Rectal smooth muscle tissue (tissue), 1 donor: Measurements from ENCODE around the gene UBE2O.
A peak's percentile ranks its signal among the peaks of the same experiment; 100 is the strongest.

Source experiments
- H3K27ac ChIP-seq: one replicate; pipeline ENCODE4 v1.7.0; 2013; ENCODE audit warnings: low read depth, low read length, inconsistent platforms
- H3K27me3 ChIP-seq: one replicate; pipeline ENCODE4 v1.7.0; 2013; ENCODE audit warnings: low read length; ENCODE audit not compliant: control insufficient read depth, insufficient read depth
- H3K36me3 ChIP-seq: one replicate; pipeline ENCODE4 v1.7.0; 2013; ENCODE audit warnings: low read length; ENCODE audit not compliant: control insufficient read depth, insufficient read depth
- H3K4me1 ChIP-seq: one replicate; pipeline ENCODE4 v1.7.0; 2013; ENCODE audit warnings: low read length; ENCODE audit not compliant: control insufficient read depth, insufficient read depth
- H3K4me3 ChIP-seq: one replicate; pipeline ENCODE4 v1.7.0; 2013; ENCODE audit warnings: low read length
- H3K9ac ChIP-seq: one replicate; pipeline ENCODE4 v1.7.0; 2013; ENCODE audit warnings: low read length

The UBE2O gene

GRCh38 chr17:76493505-76494167 is 40.7 kb upstream of the UBE2O start:
- Histone ChIP-seq H3K36me3 (no peaks in the 10 kb centered on the region), H3K4me1 (no peaks in the 10 kb centered on the region), H3K4me3 (peak overlapping the region; percentile 34), H3K9ac (no peak overlapping the region), H3K27me3 (no peaks in the 10 kb centered on the region), H3K27ac (no peak overlapping the region)

GRCh38 chr17:76492989-76493501 is 40.1 kb upstream of the UBE2O start:
- Histone ChIP-seq H3K4me1 (no peaks in the 10 kb centered on the region), H3K9ac (no peak overlapping the region), H3K4me3 (peak overlapping the region; percentile 34), H3K36me3 (no peaks in the 10 kb centered on the region), H3K27me3 (no peaks in the 10 kb centered on the region), H3K27ac (peak overlapping the region; percentile 41)

DNA sequence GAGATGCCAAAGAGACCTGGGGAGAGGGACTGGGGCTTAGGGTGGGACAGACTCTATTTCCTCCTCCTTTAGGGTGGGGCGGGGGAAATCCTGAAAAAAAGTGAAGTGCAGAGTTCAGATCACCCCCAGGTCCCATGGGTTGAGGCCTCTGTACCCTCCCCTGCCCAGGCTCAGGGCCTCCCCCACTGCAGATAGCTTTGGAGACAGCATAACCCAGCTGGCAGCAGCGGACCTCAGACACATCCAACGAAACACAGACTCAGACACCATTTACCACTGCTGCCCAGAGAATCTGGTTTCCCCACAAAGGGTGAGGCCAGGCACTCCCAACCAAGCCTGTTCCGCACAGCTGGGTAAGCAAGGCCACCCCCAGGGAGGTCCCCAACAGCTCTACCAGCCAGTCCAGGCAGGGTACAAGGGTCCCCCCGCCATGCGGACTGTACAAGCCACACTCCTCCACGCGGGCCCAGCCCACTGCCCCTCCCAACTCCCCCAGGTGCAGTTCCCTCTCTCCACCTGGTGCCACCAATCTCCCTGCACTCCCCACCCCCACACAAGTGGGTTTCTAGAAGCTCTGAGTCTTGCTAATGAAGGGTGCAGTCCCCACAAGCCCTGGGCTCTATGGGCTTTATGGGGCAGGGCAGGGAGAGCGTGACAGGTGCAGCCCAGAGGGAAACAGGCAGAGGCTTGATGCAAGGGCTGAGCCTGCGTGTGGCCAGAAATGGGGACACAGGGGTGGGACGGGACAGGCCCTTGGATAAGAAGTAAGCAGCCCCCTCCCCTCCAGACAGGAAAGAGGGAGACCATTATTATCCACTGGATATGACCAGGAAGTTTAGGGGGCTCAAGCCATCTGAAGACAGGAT is 39.4 kb upstream of the UBE2O start:
- no peak overlapping the region for H3K9ac ChIP-seq
- no peaks in the 10 kb centered on the region for H3K4me1 ChIP-seq
- peak overlapping the region; percentile 41 for H3K27ac ChIP-seq
- H3K27me3 ChIP-seq = no peaks in the 10 kb centered on the region
- H3K4me3 ChIP-seq = peak overlapping the region; percentile 34
- no peaks in the 10 kb centered on the region for H3K36me3 ChIP-seq

DNA sequence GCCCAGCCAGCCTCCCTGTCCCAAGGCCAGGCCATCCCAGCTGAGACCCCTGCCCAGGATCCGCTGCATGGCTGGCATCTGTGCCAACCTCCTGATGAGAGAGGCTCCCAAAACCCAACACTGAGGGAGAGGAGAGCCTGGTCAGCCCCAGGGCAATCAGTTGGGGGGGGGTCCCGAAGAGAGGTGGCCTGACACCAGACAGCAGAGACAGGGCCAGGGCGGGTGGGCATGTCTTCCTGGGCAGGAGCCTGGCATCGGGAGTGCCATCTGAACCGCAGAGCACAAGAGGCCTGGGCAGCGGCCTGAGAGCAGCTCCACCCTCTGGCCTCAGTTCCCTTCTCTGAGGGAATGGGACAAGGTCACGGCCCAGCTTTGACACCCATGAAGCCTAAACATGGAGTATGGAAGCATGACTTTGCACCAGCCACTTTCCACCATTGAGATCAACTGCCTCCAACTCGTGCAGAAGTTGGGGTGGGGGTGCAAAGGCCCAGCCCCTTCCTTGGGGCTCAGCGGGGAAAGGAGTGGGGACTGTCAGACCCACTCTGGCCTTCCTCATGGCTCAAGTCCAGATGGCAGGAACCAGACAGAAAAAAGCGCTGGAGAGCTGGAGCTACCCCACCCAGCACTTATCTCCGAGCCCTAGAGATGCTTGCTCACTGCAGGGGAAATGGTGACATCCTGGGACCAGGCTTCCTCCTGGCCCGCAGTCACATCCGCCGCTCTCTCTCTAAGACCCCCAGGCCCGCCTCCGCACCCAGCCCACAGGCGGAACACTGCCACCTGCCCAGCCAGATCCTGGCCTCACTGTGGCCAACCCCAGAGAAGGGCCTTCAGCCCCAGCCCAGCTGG is 38.5 kb upstream of the UBE2O start:
- Histone ChIP-seq H3K9ac (no peak overlapping the region), H3K27me3 (no peaks in the 10 kb centered on the region), H3K4me1 (no peaks in the 10 kb centered on the region), H3K27ac (no peak overlapping the region), H3K36me3 (no peaks in the 10 kb centered on the region), H3K4me3 (no peak overlapping the region)

GRCh38 chr17:76490112-76490710 is 37.3 kb upstream of the UBE2O start:
- Histone ChIP-seq H3K9ac (no peak overlapping the region), H3K27me3 (no peaks in the 10 kb centered on the region), H3K4me1 (no peaks in the 10 kb centered on the region), H3K4me3 (no peak overlapping the region), H3K27ac (no peak overlapping the region), H3K36me3 (no peaks in the 10 kb centered on the region)

GRCh38 chr17:76487451-76488192 is 34.7 kb upstream of the UBE2O start:
- H3K9ac ChIP-seq = no peak overlapping the region
- no peak overlapping the region for H3K4me3 ChIP-seq
- no peak overlapping the region for H3K27ac ChIP-seq
- no peaks in the 10 kb centered on the region for H3K4me1 ChIP-seq
- H3K36me3 ChIP-seq = no peaks in the 10 kb centered on the region
- H3K27me3 ChIP-seq = no peaks in the 10 kb centered on the region

- Histone ChIP-seq H3K9ac (no peak overlapping the region), H3K4me1 (no peaks in the 10 kb centered on the region), H3K36me3 (no peaks in the 10 kb centered on the region), H3K27ac (no peak overlapping the region), H3K27me3 (no peaks in the 10 kb centered on the region), H3K4me3 (no peak overlapping the region)
Observed at GRCh38 chr17:76485569-76485968, 32.6 kb upstream of the UBE2O start.

DNA sequence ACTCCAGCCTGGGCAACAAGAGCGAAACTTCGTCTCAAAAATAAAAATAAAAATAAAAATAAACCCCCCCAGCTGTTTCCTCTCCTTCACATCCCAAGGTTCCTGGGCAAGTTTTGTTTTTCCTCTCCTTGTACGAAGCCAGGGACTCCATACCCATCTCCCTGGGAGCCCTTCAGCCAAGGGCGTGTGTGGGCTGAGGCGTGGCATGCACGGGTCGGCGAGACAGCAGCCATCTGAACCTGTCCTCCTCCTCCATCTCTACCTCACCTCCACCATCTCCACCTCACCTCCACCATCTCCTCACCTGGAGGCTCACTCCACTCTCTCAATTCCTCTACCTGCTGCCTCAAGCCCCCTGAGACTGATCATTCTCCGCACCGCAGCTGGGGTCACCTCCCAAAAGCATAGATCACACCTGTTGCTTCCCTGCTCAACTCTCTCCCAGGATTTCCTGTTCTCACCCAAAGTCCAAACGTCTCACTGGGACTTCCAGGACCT is 31.3 kb upstream of the UBE2O start:
- Histone ChIP-seq H3K27ac (no peak overlapping the region), H3K9ac (no peak overlapping the region), H3K27me3 (no peaks in the 10 kb centered on the region), H3K4me1 (no peaks in the 10 kb centered on the region), H3K4me3 (no peak overlapping the region), H3K36me3 (no peaks in the 10 kb centered on the region)

DNA sequence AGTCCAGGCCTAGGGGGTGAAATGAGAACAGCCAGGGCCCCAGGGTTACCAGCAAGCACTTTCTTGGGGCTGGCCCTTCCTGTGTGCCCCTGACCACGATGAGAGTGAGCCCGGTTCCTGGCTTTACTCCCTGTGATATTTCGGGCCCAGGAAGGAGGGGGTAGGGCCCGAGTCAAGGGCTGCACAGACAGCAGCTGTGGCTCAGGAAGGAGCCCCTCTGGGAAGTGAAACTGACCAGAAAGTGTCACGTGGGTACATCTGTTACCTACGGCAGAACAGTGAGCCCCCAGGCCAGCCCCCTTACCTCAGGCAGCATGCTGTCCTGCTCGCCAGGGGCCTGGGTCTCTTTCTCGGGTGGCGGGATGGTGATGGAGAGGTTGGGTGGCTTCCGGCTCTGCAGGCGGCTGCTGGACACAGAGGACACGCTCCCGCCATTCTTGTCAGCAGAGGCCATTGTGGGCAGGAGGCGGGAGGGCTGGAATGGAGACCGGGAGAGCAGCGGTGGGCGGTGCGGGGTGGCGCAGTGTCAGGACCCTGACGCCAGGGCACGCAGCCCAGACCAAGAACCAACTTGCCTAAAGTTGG is 28.2 kb upstream of the UBE2O start:
- no peak overlapping the region for H3K9ac ChIP-seq
- peak overlapping the region; percentile 8 for H3K4me3 ChIP-seq
- H3K27me3 ChIP-seq = no peaks in the 10 kb centered on the region
- no peaks in the 10 kb centered on the region for H3K36me3 ChIP-seq
- H3K4me1 ChIP-seq = no peaks in the 10 kb centered on the region
- H3K27ac ChIP-seq = no peak overlapping the region

DNA sequence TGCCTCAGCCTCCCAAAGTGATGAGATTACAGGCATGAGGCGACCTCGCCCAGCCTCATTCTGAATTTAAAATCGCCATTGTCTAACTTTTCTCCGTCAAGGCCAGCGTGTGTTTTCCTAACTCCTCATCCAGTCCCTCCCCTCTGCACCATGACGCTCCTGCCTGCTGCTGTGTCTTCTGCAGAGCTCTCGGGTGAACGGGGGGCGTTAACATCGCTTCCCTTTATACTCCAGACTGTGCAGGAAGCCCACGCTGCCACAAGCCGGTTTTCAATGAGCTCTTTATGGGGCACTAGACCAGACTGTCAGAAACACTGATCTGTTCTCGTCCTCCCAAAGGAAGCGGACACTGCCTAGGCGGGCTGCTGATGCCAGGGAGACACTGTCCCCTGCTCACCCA is 27.7 kb upstream of the UBE2O start:
- H3K4me1 ChIP-seq = no peaks in the 10 kb centered on the region
- no peak overlapping the region for H3K9ac ChIP-seq
- H3K36me3 ChIP-seq = no peaks in the 10 kb centered on the region
- H3K27me3 ChIP-seq = no peaks in the 10 kb centered on the region
- no peak overlapping the region for H3K4me3 ChIP-seq
- H3K27ac ChIP-seq = no peak overlapping the region

DNA sequence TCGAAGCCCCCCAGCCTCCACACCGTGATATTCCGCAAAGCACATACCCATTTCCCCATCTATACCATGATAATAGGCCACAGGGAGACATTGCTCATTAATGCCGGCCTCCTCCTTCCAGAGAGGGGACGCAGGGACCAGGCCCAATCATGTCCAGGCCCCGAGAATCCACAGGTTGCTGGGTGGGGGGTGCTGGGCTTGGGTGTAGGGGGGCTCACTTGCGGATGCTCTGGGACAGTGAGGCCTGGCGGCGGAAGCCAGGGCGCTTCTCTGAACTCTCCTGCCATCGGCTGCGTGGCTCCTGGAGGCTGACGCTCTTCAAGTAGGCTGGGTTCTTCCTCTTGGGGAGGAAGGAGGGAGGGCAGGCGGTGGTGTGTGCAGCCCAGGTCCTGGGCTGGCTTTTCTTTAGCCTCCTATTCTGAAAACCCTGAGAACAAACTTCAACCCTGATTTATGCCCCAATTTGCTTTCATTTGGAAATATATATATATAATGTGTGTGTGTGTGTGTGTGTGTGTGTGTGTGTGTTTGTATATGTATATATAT is 26.6 kb upstream of the UBE2O start:
- no peak overlapping the region for H3K27ac ChIP-seq
- no peaks in the 10 kb centered on the region for H3K4me1 ChIP-seq
- H3K27me3 ChIP-seq = no peaks in the 10 kb centered on the region
- no peak overlapping the region for H3K4me3 ChIP-seq
- no peak overlapping the region for H3K9ac ChIP-seq
- H3K36me3 ChIP-seq = no peaks in the 10 kb centered on the region
